Measurements from ENCODE around the gene NPHS1. TPM values are rescaled to one million over a fixed set of nuclear protein-coding genes. Genes with fewer than 3 reads are reported as not detected.
"Not testable (repeated sequence)": the region's sequence is repeated elsewhere in the genome, so short reads cannot be mapped to it uniquely, and the experiment has no call there.

Gene NPHS1
- polyA plus RNA-seq, 3 donors = not detected

DNA sequence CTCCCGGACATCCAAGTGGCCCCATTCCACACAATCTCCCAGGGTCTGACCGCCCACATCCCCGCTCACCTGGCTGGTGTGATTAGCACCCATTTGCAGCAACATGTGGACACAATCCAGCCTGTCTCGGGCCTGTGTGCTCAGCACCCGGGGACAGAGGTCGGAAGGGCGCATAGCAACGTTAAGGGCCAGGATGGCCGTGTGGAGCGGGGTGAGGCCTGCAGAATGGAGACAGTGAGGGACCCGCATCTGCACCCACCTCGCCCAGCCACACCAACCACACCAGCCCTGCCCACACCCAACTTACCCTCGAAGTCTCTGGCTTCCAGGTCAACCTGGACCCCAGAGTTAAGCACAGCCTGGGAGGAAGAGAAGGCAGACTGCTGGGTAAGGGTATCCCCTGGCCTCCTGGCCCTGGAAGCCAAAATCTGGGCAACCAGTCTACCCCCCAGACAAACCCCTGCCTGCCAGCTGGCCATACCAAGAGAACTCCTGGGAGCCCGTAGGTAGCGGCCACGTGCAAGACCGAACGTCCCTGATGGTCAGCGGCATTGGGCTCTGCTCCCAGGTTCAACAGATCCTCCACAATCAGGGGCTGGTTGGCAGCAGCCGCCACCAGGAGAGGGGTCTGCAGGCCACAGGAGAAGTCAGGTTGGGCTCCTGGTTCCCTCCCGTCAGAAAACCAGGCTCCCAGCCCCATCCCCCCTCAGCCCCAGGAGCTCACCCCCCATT lies 43.8 kb upstream of the NPHS1 start:
- H3K27ac Mint-ChIP-seq = peak overlapping the region in 3 of 7 donors; percentile 38 to 65 (median 55)
- WGBS (ENCODE audit: insufficient coverage) = 97% methylated on average over 19 of the region's 21 CpGs
- Histone ChIP-seq H2AFZ (ENCODE audit: insufficient read depth, low read depth, low read length, poor library complexity, severe bottlenecking) (no peak overlapping the region), H3K4me1 (ENCODE audit: control insufficient read depth in 1 of 2, insufficient read depth in 2 of 2, low read length in 2 of 2) (peaks cover 18 to 29% of the 10 kb centered on the region in 2 donors), H3K27me3 (ENCODE audit: control insufficient read depth in 2 of 2, insufficient read depth in 2 of 2, low read length in 2 of 2) (no peaks in the 10 kb centered on the region), H3K79me2 (ENCODE audit: insufficient read depth, low read length) (peaks cover 83% of the 10 kb centered on the region), H3K9me3 (replicated peaks in 1 of 2; ENCODE audit: control insufficient read depth in 1 of 2, insufficient read depth in 1 of 2, low read length in 2 of 2) (no peaks in the 10 kb centered on the region), H3K27ac (ENCODE audit: low read depth in 1 of 2, low read length in 2 of 2) (peak overlapping the region; percentile 7 to 31), H4K20me1 (ENCODE audit: insufficient read depth, low read length) (peaks cover 84% of the 10 kb centered on the region), H3K9ac (ENCODE audit: insufficient read depth, low read length, poor library complexity, severe bottlenecking) (no peak overlapping the region), H3K4me2 (replicated peaks; ENCODE audit: extremely low read depth, low read length, poor library complexity, severe bottlenecking) (no peak overlapping the region), H3K4me3 (replicated peaks in 1 of 3; ENCODE audit: low read depth in 2 of 3, low read length in 3 of 3) (peak overlapping the region in 1 of 3 experiments; percentile 99), H3K36me3 (replicated peaks in 1 of 2; ENCODE audit: control insufficient read depth in 1 of 2, insufficient read depth in 2 of 2, low read length in 2 of 2) (peaks cover 58 to 71% of the 10 kb centered on the region in 2 donors)
- H3K9me3 Mint-ChIP-seq = peaks cover 0 to 2% (median 0%) of the 10 kb centered on the region in 7 donors
- TF ChIP-seq, protein P1, sequence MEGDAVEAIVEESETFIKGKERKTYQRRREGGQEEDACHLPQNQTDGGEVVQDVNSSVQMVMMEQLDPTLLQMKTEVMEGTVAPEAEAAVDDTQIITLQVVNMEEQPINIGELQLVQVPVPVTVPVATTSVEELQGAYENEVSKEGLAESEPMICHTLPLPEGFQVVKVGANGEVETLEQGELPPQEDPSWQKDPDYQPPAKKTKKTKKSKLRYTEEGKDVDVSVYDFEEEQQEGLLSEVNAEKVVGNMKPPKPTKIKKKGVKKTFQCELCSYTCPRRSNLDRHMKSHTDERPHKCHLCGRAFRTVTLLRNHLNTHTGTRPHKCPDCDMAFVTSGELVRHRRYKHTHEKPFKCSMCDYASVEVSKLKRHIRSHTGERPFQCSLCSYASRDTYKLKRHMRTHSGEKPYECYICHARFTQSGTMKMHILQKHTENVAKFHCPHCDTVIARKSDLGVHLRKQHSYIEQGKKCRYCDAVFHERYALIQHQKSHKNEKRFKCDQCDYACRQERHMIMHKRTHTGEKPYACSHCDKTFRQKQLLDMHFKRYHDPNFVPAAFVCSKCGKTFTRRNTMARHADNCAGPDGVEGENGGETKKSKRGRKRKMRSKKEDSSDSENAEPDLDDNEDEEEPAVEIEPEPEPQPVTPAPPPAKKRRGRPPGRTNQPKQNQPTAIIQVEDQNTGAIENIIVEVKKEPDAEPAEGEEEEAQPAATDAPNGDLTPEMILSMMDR (IDR thresholded peaks at IDR 0.05) = no peak
- no peak for DNase-seq
- H3K4me1 Mint-ChIP-seq = peaks cover 22% of the 10 kb centered on the region
- no peaks in the 10 kb centered on the region for H3K27me3 Mint-ChIP-seq (ENCODE audit: low read depth in 3 of 3)
- intact Hi-C loops (cut with micrococcal nuclease) = no loop called here
- peak overlapping the region in 1 of 2 donors; percentile 24 for H3K4me3 Mint-ChIP-seq
- H3K36me3 Mint-ChIP-seq = peaks cover 61 to 70% of the 10 kb centered on the region in 2 donors

- peaks cover 75 to 87% of the 10 kb centered on the region in 2 donors for H3K36me3 Mint-ChIP-seq
- H4K20me1 ChIP-seq (ENCODE audit: insufficient read depth, low read length) = peaks cover 97% of the 10 kb centered on the region
- no peak overlapping the region for H2AFZ ChIP-seq (ENCODE audit: insufficient read depth, low read depth, low read length, poor library complexity, severe bottlenecking)
- H3K9me3 ChIP-seq (replicated peaks in 1 of 2; ENCODE audit: control insufficient read depth in 1 of 2, insufficient read depth in 1 of 2, low read length in 2 of 2) = no peaks in the 10 kb centered on the region
- H3K27me3 Mint-ChIP-seq (ENCODE audit: low read depth in 3 of 3) = peaks cover 0 to 1% (median 0%) of the 10 kb centered on the region in 3 donors
- no peak overlapping the region for H3K4me3 Mint-ChIP-seq
- TF ChIP-seq, protein P1 (IDR thresholded peaks at IDR 0.05) = no peak
- peaks cover 20% of the 10 kb centered on the region for H3K4me1 Mint-ChIP-seq
- intact Hi-C loops (cut with micrococcal nuclease) = no loop called here
- H3K27ac Mint-ChIP-seq = peak overlapping the region in 2 of 7 donors; percentile 10 to 40
- WGBS (ENCODE audit: insufficient coverage) = 86% methylated on average over 1 of the region's 2 CpGs
- no peak overlapping the region for H3K9ac ChIP-seq (ENCODE audit: insufficient read depth, low read length, poor library complexity, severe bottlenecking)
- H3K9me3 Mint-ChIP-seq = peaks cover 0 to 2% (median 0%) of the 10 kb centered on the region in 7 donors
- no peak for DNase-seq
- no peak overlapping the region for H3K4me3 ChIP-seq (replicated peaks in 1 of 3; ENCODE audit: low read depth in 2 of 3, low read length in 3 of 3)
- no peaks in the 10 kb centered on the region for H3K27me3 ChIP-seq (ENCODE audit: control insufficient read depth in 2 of 2, insufficient read depth in 2 of 2, low read length in 2 of 2)
- peaks cover 72% of the 10 kb centered on the region for H3K79me2 ChIP-seq (ENCODE audit: insufficient read depth, low read length)
- H3K4me2 ChIP-seq (replicated peaks; ENCODE audit: extremely low read depth, low read length, poor library complexity, severe bottlenecking) = no peak overlapping the region
- H3K4me1 ChIP-seq (ENCODE audit: control insufficient read depth in 1 of 2, insufficient read depth in 2 of 2, low read length in 2 of 2) = peaks cover 14 to 25% of the 10 kb centered on the region in 2 donors
- H3K36me3 ChIP-seq (replicated peaks in 1 of 2; ENCODE audit: control insufficient read depth in 1 of 2, insufficient read depth in 2 of 2, low read length in 2 of 2) = peaks cover 75 to 88% of the 10 kb centered on the region in 2 donors
- no peak overlapping the region for H3K27ac ChIP-seq (ENCODE audit: low read depth in 1 of 2, low read length in 2 of 2)
These were observed 42.0 kb upstream of the NPHS1 start for GRCh38 chr19:35894342-35894741.

- H3K9me3 Mint-ChIP-seq; H3K27me3 ChIP-seq (ENCODE audit: control insufficient read depth in 2 of 2, insufficient read depth in 2 of 2, low read length in 2 of 2); H3K4me1 ChIP-seq (ENCODE audit: control insufficient read depth in 1 of 2, insufficient read depth in 2 of 2, low read length in 2 of 2); H3K4me2 ChIP-seq (replicated peaks; ENCODE audit: extremely low read depth, low read length, poor library complexity, severe bottlenecking); H3K4me3 Mint-ChIP-seq; DNase-seq; H3K27ac ChIP-seq (ENCODE audit: low read depth in 1 of 2, low read length in 2 of 2); intact Hi-C loops (cut with micrococcal nuclease); H3K9ac ChIP-seq (ENCODE audit: insufficient read depth, low read length, poor library complexity, severe bottlenecking); H3K27me3 Mint-ChIP-seq (ENCODE audit: low read depth in 3 of 3); H2AFZ ChIP-seq (ENCODE audit: insufficient read depth, low read depth, low read length, poor library complexity, severe bottlenecking); H3K4me1 Mint-ChIP-seq; H3K9me3 ChIP-seq (replicated peaks in 1 of 2; ENCODE audit: control insufficient read depth in 1 of 2, insufficient read depth in 1 of 2, low read length in 2 of 2); H3K4me3 ChIP-seq (replicated peaks in 1 of 3; ENCODE audit: low read depth in 2 of 3, low read length in 3 of 3): not testable (repeated sequence)
- WGBS (ENCODE audit: insufficient coverage) = 100% methylated on average over 1 of the region's 3 CpGs
- H3K27ac Mint-ChIP-seq = peak overlapping the region in 1 of 7 donors; percentile 45
- Histone ChIP-seq H3K36me3 (replicated peaks in 1 of 2; ENCODE audit: control insufficient read depth in 1 of 2, insufficient read depth in 2 of 2, low read length in 2 of 2) (peaks cover 85 to 99% of the 10 kb centered on the region in 2 donors), H4K20me1 (ENCODE audit: insufficient read depth, low read length) (peaks cover 97% of the 10 kb centered on the region), H3K79me2 (ENCODE audit: insufficient read depth, low read length) (peaks cover 47% of the 10 kb centered on the region)
- H3K36me3 Mint-ChIP-seq = peaks cover 80 to 96% of the 10 kb centered on the region in 2 donors
These were observed 39.5 kb upstream of the NPHS1 start for GRCh38 chr19:35891819-35892218.
